K562 (cell line): Measurements from ENCODE around the gene SLAMF7. TPM values are rescaled to one million over a fixed set of nuclear protein-coding genes. Genes with fewer than 3 reads are reported as not detected.

ENCODE experiments used
- CREB3 ChIP-seq: fragments of 450-650 bp; conservative IDR thresholded peaks from 2 replicates; pipeline ENCODE4 v1.6.1; 2016; ENCODE audit warnings: missing genetic modification characterization, low read depth, mild to moderate bottlenecking, missing compliant biosample characterization, moderate library complexity
- KDM2B ChIP-seq: fragments of 250-450 bp; sonication (Bioruptor Pico); IDR thresholded peaks from 2 replicates; pipeline ENCODE4 v1.8.0; 2021; ENCODE audit warnings: mild to moderate bottlenecking, moderate library complexity
- MXD1 ChIP-seq: fragments of 250-450 bp; sonication (Bioruptor Pico); IDR thresholded peaks from 2 replicates; pipeline ENCODE4 v1.8.0; 2021; ENCODE audit warnings: borderline replicate concordance, mild to moderate bottlenecking, moderate library complexity; ENCODE audit not compliant: poor library complexity, severe bottlenecking
- UBTF ChIP-seq, 2 experiments: IDR thresholded peaks; 2 replicates each; pipeline ENCODE4 v1.6.1; 2012; ENCODE audit warnings: improper control_type of control experiment in 2 of 2, low read depth in 2 of 2, low read length in 2 of 2, borderline replicate concordance in 1 of 2
- ZNF354B ChIP-seq: fragments of 250-450 bp; sonication (Bioruptor Pico); IDR thresholded peaks from 2 replicates; pipeline ENCODE4 v1.4.0; 2020
- ZNF398 ChIP-seq: fragments of 250-450 bp; sonication (Bioruptor Pico); IDR thresholded peaks from 2 replicates; pipeline ENCODE4 v1.8.0; 2021; ENCODE audit warnings: moderate library complexity, mild to moderate bottlenecking, inconsistent platforms
- polyA plus RNA-seq, 8 experiments: library from polyadenylated mRNA; depleted of rRNA in 4 of 8; stranded (reverse) in 5 of 8; unstranded in 3 of 8; fragments of >200 nt; fragmentation: Nextera tagmentation in 2 of 8; fragmentation: Illumina TruSeq in 1 of 8; extraction: Ambion mirVana in 2 of 8; extraction: Trizol in 1 of 8; gene quantifications; 2 replicates each; pipeline versions ENCODE4 v1.2.1 to v1.2.3, GENCODE V29; 2011 to 2014; ENCODE audit warnings: inconsistent platforms in 1 of 8, missing spikeins in 1 of 8
- total RNA-seq, 7 experiments: library from RNA; depleted of rRNA in 6 of 7; stranded (reverse); fragments of >200 nt in 6 of 7; fragmentation: Illumina TruSeq in 2 of 7; extraction: Trizol in 2 of 7; gene quantifications; 2 replicates each; pipeline versions ENCODE4 v1.2.1 to v1.2.3, GENCODE V29; 2011 to 2021; ENCODE audit warnings: low replicate concordance in 1 of 7

The SLAMF7 gene
- total and polyA plus RNA-seq, 9 of the 15 experiments (the other 6 are each of a cell fraction or from before 2014, with no cell fraction given): 0.11 to 1.2 (median 0.22) TPM; not detected in 2

- no peak for TF ChIP-seq ZNF398 (CRISPR knock-in tag)
- no peak for TF ChIP-seq MXD1 (CRISPR knock-in tag)
- TF ChIP-seq UBTF (IDR thresholded peaks at IDR 0.05; ENCODE audit: borderline replicate concordance in 1 of 2, low read depth in 2 of 2, low read length in 2 of 2): no peak
- TF ChIP-seq KDM2B (CRISPR knock-in tag): no peak
- TF ChIP-seq ZNF354B (CRISPR knock-in tag): no peak
- no peak for TF ChIP-seq CREB3 (tag)
Measured at GRCh38 chr1:160731990-160732389, 7.1 kb upstream of the SLAMF7 start (continued).
